HT1080 (cell line): Measurements from ENCODE around the gene RNF167. TPM values are rescaled to one million over a fixed set of nuclear protein-coding genes. Genes with fewer than 3 reads are reported as not detected.

ENCODE experiments used
- DNase-seq: peaks from one replicate; pipeline ENCODE4 v3.0.0-alpha.2; 2015; ENCODE audit warnings: low read depth
- polyA plus RNA-seq, 2 experiments: library from polyadenylated mRNA; depleted of rRNA; stranded (reverse); fragments of >200 nt; gene quantifications; 2 replicates each; pipeline ENCODE4 v1.2.3, GENCODE V29; 2015
- total RNA-seq: library from RNA; depleted of rRNA; stranded (reverse); fragments of >200 nt; shearing (Covaris generic); gene quantifications from 2 replicates; pipeline ENCODE4 v1.2.3, GENCODE V29; 2014; rRNA removed

Gene RNF167
- total RNA-seq = 70.0 and 95.7 TPM in 2 replicates
- polyA plus RNA-seq (2015; cell fraction: cytosol; rRNA removed) = 95.4 and 101 TPM in 2 replicates
- 86.4 and 95.5 TPM in 2 replicates for polyA plus RNA-seq (2015; cell fraction: nucleus; rRNA removed)

- peak; percentile 99 for DNase-seq
Observed at GRCh38 chr17:4939796-4940554, at the start of gene RNF167, which contains the start of gene SLC25A11. Gene RNF167 (plus strand): TSS chr17:4940268. CDS start chr17:4940910, 642 bp downstream. Gene SLC25A11 (minus strand): TSS chr17:4940046. CDS start chr17:4939910, 136 bp downstream.

- DNase-seq = no peak
Observed at GRCh38 chr17:4891411-4892410, 48.4 kb upstream of the RNF167 start.

- DNase-seq = no peak
Observed at GRCh38 chr17:4892499-4893221, 47.4 kb upstream of the RNF167 start.

GRCh38 chr17:4893272-4893671 lies 46.8 kb upstream of the RNF167 start:
- DNase-seq = no peak

GRCh38 chr17:4893721-4894560 lies 46.1 kb upstream of the RNF167 start:
- no peak for DNase-seq

- no peak for DNase-seq
Observed at GRCh38 chr17:4895121-4895520, 44.9 kb upstream of the RNF167 start.

- no peak for DNase-seq
Observed at GRCh38 chr17:4895657-4896331, 44.3 kb upstream of the RNF167 start.

- DNase-seq = no peak
Observed at GRCh38 chr17:4896332-4897197, 43.5 kb upstream of the RNF167 start.

GRCh38 chr17:4897198-4897687 lies 42.8 kb upstream of the RNF167 start:
- DNase-seq = no peak

GRCh38 chr17:4897785-4898184 lies 42.3 kb upstream of the RNF167 start:
- no peak for DNase-seq

GRCh38 chr17:4898351-4898750 lies 41.7 kb upstream of the RNF167 start:
- no peak for DNase-seq

GRCh38 chr17:4898927-4899326 lies 41.1 kb upstream of the RNF167 start:
- DNase-seq = no peak

GRCh38 chr17:4899341-4900230 lies 40.5 kb upstream of the RNF167 start, which contains the start of gene C17orf107:
Gene C17orf107 (plus strand): TSS chr17:4899536. CDS start chr17:4899763, 227 bp downstream.
- DNase-seq = no peak

- no peak for DNase-seq
Observed at GRCh38 chr17:4900231-4901107, 39.6 kb upstream of the RNF167 start.

GRCh38 chr17:4901108-4901647 lies 38.9 kb upstream of the RNF167 start:
- no peak for DNase-seq
